CD4-positive, alpha-beta T cell treated with Interleukin-6 at 100 ng/mL for 8 hours (primary cell): ENCODE results near the gene TAF3.
A peak's percentile ranks its signal among the peaks of the same experiment; 100 is the strongest.
"Not testable (repeated sequence)": the region's sequence is repeated elsewhere in the genome, so short reads cannot be mapped to it uniquely, and the experiment has no call there.

Experiments used
- DNase-seq: peaks from one replicate; pipeline ENCODE4 v3.0.0-alpha.2; 2020; ENCODE audit warnings: mixed read lengths, low spot score

The TAF3 gene, protein sequence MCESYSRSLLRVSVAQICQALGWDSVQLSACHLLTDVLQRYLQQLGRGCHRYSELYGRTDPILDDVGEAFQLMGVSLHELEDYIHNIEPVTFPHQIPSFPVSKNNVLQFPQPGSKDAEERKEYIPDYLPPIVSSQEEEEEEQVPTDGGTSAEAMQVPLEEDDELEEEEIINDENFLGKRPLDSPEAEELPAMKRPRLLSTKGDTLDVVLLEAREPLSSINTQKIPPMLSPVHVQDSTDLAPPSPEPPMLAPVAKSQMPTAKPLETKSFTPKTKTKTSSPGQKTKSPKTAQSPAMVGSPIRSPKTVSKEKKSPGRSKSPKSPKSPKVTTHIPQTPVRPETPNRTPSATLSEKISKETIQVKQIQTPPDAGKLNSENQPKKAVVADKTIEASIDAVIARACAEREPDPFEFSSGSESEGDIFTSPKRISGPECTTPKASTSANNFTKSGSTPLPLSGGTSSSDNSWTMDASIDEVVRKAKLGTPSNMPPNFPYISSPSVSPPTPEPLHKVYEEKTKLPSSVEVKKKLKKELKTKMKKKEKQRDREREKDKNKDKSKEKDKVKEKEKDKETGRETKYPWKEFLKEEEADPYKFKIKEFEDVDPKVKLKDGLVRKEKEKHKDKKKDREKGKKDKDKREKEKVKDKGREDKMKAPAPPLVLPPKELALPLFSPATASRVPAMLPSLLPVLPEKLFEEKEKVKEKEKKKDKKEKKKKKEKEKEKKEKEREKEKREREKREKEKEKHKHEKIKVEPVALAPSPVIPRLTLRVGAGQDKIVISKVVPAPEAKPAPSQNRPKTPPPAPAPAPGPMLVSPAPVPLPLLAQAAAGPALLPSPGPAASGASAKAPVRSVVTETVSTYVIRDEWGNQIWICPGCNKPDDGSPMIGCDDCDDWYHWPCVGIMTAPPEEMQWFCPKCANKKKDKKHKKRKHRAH

DNA sequence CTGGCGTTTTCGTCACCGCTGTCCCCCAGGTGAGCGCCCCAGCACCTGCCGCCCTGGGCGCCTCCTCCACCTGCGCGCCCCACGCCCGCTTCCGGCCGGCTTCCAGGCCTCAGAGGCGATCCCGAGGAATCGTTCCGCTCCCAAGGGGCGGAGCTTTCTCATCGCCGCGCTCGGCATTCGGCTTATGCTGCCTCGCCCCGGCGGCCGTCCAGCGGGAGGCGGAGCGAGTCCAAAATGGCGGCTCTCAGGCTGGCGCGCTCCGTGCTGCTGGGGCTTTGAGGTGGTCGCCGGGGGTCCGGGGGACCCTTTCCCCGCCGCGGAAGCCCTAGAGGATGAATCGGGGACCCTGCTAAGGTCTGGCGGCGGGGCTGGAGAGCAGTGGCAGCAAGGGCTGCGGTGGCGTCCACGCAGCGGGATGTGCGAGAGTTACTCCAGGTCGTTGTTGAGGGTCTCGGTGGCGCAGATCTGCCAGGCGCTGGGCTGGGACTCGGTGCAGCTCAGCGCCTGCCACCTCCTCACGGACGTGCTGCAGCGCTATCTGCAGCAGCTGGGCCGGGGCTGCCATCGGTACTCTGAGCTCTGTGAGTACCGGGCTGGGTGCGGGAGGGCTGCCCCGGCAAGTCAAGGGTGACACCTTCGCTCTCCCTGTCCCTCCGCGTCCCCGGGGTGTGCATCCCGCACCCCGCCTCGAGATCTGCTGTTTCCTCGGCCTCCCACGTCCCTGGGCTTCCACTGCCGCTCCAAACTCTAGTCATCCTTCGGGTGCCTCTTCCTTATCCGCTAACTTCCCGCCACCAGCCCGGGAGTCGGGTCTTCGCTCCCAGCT is at the start of gene TAF3:
TAF3 (plus strand) TSS at position 211 of the 826 bp plus-strand sequence; CDS start at position 416, 205 bp downstream.
- DNase-seq = peak; percentile 87

DNA sequence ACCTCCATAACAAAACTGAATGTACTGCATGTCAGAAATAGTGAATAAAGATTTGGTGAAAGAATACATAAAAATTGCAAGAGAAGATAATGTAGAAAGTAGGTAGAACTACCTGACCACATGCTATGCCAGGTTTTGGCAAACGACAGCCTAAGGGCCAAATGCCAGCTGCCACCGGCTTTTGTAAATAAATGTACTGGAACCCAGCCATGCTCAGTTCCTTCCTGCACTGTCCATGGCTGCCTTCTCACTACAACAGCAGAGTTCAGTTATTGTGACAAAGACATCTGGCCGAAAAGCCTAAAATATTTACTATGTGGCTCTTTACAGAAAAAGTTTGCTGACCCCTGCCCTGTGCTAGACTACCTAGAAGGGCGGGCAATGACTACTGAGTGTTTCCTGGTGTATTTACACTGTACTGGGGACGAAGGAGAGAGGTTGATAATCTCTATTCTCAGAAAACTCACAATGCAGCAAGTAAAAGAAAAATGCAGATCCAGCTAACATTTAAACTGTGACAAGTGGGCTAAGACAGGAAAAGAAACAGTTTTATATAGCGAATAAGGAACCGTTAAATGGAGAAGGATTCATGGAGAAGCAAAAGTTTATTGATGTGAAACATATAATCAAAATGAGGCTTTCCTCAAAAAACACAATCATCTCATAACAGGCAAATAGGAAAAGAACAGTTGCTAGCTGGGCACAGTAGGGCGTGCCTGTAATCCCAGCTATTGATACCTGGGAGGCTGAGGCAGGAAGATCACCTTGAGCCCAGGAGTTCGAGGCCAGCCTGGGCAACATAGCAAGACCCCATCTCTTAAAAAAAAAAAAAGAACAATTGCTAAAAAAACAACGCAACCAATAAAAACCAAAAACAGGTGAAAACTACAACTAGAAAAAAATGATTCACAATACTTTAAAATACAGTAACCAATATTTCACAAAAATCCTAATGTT is 44.2 kb upstream of the TAF3 start:
- DNase-seq = no peak

DNA sequence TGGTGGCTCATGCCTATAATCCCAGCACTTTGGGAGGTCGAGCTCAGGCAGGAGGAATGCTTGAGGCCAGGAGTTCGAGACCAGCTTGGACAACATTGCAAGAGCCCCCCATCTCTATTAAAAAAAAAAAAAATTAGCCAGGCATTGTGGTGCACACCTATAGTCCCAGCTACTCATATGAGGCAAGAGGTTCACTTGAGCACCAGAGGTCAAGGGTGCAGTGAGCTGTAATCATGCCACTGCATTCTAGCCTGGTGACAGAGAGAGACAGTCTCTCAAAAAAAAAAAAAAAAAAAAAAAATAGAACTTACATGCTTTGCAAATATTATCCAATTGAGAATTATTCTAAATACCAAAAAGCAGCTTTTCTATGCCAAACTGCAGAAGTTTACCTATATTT is 41.5 kb upstream of the TAF3 start:
- no peak for DNase-seq

DNA sequence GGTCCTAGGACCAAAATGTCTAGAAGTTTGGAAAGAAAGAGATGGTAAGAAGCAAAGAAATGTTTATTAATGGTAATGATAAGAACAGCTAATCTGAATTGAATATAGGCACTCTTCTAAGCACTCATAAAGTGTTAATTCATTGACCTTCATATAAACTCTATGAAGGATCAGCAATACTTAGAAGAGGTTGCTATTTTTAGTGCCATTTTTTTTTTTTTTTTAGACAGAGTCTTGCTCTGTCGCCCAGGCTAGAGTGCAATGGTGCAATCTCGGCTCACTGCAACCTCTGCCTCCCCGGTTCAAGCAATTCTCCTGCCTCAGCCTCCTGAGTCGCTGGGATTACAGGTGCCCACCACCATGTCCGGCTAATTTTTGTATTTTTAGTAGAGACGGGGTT is 36.1 kb upstream of the TAF3 start:
- DNase-seq = not testable (repeated sequence)

DNA sequence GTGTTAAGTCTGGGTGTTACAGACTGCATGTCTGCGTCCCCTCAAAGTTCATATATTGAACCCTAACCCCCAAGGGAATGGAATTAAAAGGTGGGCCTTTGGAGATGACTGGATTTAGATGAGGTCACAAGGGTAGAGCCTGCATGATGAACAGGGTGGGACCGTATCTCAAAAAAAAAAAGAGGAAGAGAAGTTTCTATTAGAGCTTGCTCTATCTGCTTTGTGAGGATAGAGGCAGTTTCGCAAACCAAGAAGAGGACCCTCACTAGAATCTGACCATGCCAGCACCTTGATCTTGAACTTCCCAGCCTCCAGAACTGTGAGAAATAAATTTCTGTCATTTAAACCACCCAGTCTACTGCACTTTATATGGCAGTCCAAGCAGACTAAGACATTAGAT is 31.9 kb upstream of the TAF3 start:
- DNase-seq = no peak

DNA sequence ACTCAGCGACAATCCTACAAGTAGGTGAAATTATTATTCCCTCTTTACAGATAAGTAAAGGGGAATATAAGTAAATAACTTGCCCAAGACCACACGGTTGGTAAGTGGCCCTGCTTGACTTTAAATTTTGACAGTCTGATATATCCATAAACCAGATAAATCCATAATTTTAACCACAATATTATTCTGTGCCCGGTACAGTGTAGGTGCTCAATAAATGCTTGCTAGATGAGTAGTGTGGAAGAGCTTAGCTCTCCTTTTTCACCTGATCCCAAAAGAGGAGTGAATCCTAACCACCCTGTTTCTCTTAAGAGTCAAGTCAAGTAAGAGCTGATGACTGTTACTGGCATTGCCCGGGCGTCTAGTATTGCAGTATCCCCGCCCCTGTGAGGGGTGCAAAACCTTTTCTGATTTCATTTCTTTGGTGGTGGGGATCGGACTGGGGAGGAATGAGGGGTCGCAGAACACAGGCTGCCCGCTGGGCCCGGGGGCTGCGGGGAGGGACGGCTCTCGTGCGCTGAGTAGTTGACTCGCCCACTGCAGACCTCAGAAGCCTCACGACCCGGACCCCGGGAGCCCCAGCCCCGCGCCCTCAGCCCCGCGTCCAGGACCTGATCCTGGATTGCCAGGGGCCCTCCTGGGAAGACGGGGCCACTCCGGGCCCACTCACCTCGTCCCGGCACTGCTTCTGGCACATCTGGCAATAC is 31.0 kb upstream of the TAF3 start:
- no peak for DNase-seq

DNA sequence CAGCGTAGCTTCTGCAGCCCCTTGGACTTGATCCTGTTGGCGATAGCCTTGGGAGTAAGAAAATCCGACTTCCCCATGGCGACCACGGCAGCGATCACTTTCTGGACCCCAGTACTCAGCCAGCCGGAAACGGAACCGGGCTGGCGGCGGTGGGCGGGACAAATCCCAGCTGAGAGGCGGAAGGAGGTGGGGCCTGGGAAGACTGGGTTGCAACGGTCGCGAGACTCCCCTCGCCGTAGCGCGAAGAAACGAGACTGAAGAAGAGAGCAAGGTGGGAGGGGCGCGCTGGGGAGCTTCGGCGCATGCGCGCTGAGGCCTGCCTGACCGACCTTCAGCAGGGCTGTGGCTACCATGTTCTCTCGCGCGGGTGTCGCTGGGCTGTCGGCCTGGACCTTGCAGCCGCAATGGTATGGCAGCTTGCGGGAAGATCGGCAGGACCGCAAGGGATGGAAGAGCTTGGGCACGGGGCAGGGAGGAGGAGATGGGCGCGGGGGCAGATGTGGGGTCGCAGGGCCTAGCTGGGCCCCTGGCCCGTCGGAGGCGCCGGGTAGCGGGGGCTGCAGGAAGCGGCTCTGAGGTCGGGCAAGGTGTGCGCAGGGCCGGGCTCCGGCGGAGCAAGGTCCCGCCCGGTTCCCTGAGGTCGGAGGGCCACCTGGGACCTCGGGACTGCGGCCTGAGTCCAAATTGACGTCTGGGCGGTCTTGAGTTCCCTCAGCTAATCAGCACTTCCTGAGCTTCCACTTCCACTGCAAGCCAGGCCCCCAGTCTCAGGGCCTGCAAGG is 30.3 kb upstream of the TAF3 start, which contains the start of the genes ATP5F1C and KIN:
ATP5F1C (plus strand) TSS at position 321 of the 782 bp plus-strand sequence; CDS start at position 352, 31 bp downstream.
KIN (minus strand) TSS at position 137 of the 782 bp plus-strand sequence; CDS start at position 77, 60 bp downstream.
- DNase-seq = peak; percentile 97

DNA sequence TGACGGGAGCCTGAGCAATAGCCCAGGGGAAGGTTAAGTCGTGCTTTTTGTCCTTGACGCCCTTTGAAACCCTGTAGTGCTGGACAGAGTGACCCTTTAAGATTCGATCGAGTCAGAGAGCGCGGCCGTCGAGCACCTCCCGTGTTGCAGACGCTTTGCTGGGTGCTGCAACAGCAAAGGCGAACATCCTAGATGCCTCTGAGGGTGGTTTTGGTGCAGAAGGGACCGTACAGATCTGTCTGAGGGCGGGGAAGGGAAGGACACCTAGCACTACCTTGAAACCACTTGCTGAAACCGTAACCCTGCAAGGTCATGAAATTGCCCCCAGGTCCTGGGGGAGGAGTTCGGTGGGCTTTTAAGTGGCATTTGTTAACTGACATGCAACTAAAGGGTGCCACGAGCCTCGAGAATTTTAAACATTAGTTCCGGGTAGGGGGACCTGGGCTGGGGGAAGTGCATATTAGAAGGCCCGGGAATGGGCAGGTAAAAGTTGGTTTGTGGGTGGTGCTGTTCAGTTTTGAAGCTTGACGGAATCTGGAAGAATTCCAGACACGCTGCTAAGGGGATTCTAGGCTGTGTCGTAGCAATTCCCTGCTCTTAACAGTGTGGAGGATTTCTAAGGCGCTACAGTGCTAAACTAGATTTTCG is 29.5 kb upstream of the TAF3 start:
- DNase-seq = no peak

DNA sequence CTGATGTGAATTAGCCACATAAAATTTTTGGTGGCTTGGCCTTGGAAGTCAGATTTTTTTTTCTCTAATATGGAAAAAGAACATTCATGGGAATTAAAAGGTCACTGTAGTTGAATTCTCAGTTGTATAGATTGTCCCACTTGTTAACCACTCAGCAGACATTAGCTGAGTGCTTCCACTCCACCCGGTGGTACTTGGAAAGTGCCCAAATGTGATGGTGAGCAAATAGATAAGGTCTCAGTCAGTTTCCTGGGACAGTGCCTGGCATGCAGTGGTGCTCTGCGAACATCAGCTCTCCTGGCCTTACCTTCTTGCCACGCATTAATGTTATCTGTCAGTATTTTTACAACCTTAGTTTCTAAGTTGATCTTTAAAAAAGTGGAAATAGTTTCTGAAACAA is 28.9 kb upstream of the TAF3 start:
- no peak for DNase-seq

DNA sequence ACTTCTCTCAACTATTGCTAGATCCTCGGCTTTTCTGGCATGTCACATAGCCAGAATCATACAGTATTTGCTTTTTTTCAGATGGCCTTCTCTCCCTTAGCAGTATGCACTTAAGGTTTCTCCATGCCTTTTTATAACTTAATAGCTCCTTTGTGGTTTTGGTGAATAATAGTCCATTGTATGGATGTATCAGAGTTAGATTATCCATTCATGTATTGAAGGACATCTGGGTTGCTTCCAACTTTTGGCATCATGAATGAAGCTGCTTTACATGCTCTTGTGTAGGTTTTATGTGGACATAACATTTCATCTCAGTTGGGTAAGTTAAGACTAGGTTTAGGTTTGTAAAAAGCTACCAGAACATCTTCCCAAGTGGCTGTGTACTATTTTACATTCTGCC is 25.8 kb upstream of the TAF3 start:
- DNase-seq = no peak

DNA sequence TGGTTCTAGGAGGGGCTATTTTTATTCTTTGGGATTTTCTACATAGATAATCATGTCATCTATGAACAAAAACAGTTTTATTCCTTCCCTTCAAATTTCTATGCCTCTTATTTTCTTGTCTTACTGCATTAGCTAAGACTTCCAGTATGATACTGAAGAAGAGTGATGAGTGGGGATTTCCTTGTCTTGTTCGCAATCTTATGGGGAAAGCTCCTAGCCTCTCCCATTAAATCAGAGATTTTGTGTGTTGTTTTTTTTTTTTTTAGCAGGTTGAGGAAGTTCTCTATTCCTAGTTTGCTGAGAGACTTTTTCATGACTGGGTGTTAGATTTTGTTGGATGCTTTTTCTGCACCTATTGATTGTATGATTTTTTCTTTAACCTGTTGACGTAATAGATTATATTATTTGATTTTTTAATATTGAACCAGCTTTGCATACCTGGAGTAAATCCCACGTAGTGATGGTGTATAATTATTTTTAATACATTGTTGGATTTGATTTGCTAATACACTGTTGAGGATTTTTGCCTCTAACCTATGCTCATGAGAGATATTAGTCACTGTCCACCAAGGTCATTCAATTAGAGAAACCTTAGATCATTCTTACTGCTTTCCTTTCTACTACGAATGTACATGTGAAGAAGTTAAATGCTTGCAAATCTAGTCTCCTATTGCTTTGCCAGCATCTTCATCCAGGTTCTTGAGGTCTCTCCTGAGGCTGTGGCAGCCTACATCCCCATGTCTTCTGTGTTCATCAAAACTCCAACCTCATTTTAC is 23.9 kb upstream of the TAF3 start:
- DNase-seq = no peak

DNA sequence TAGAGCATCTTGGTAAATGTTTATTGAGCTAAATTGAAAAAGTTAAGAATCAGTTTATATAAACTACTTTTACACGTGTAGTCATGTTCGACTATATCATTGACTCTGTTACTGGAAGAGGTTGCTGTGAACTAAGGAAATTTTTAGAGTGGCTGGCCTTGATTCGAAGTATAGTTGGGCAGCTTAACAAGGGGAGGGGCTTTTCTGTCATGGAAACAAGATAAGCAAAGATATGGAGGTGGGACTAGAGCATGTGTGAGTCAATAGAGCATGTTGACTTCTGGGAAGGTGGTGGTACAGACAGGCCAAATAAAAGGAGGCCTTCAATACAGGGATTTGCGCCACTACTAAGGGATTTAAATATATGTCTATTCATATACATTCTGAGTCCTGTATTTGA is 22.7 kb upstream of the TAF3 start:
- no peak for DNase-seq

DNA sequence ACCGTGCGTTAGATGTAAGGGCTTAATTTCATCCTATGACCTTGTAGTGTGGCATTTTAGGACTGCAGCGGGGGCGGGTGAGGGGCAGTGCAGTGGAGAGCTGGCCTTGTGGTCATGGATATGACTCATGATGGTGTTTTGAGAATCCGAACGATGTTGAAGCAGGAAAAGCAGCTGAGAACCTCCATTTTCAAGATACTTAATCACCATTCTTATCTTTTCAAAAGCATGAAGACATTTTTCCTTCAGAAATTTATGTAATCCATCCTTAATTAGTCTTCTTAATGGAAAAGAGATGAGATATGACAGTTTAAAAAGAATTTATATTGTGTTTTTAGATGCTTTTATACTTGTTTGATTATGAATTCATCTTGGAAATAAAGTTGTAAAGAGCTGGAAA is 20.7 kb upstream of the TAF3 start:
- no peak for DNase-seq

DNA sequence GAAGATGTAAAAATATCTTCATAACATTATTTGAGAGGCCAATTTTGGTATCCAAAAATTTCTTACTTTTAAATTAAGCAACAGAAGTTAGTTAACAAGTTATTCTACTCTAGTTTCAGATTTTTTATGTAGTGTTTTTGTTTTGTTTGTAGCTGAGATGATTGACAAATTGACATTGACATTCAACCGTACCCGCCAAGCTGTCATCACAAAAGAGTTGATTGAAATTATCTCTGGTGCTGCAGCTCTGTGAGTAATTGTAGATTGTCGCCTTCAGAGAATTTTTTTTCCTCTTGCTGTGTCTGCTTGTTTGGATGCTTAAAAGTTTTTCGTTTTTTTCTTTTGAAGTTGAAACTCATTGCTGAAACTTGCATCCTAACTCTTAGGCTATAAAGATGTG is 15.7 kb upstream of the TAF3 start:
- no peak for DNase-seq

DNA sequence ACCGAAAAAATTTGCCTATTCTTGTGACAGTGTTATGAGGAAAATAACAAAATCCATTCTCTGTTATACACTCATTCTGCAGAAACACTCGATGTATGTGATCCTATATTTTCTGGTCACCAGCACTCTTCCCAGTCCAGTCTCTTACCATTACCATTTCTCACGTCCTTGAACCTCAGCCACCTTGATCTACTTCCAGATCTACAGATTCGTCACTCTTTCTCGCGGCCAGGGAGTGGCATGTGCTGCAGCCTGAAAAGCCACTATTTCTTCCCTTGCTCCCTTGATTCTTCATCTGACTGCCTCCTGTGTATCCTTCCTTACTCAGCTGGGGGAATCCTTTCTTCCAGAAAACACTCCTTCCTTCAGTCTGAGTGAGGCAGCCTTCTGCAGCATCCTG is 14.1 kb upstream of the TAF3 start:
- DNase-seq = no peak

DNA sequence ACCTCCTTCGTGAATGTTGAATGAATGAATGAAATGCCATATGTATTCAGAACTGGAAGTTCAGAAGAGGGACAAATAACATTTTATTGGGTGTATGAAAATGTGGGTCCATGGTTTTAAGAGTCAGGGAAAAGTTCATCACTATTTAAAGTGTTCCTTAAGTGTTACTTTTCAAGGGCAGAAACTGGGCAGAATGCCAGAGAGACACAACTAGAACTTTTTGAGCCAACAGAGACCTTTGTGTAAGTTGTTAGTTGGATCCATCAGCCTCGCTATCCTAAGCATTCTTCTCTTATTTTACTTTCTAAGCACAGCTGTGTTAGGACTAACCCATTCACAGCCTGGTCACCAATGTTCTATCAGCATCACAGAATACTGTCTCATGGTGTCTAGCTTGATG is 13.6 kb upstream of the TAF3 start:
- DNase-seq = no peak

DNA sequence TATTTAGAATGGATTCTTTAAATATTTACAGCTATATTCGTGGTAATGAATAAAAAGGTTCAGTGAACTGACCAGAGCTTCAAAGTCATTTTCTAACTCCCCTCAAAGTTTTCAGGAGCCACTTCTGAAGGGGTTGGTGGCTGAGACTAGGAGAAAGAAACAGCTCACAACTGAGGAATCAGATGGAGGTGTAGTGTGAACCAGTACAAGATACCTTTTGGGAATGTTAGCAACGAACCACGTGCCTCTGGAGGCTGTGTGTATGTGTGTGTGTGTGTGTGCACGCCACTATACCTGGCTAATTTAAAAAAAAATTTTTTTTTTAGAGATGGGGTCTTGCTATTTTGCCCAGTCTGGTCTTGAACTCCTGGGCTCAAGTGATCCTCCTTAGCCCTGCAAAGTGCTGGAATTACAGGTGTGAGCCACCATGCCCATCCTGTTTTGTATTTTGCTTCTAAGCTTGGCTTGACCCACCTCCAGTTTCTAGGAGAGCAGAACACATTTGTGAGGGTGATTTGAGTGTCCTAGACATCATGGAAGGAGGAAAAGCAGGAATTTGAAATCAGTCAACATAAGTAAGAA is 9.5 kb upstream of the TAF3 start:
- no peak for DNase-seq

DNA sequence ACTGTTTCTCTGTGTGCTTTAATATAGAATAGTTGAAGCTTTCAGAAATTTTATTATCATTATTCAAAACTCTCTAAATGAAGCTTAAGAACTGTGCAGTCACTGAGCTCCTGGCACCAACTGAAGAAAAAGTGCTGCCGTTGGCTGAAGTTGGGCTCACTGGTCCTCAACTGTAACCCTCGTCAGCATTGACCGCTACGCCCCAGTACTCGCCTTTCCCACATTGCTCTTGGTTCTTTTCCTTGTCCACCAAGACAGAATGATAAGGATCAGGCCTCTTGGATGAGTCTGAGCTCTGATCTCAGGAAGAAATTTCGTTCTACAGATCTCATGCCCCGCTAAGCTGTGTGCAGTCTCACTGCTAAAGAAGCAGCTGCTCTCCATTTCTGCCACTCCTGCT is 7.9 kb upstream of the TAF3 start:
- no peak for DNase-seq
